SK-N-DZ (cell line): ENCODE data around the gene HS6ST3.
A peak's percentile ranks its signal among the peaks of the same experiment; 100 is the strongest.

ENCODE experiments used
- DNase-seq: peaks from one replicate; pipeline ENCODE4 v3.0.0-alpha.2; 2015; ENCODE audit warnings: low spot score

HS6ST3 gene

DNA sequence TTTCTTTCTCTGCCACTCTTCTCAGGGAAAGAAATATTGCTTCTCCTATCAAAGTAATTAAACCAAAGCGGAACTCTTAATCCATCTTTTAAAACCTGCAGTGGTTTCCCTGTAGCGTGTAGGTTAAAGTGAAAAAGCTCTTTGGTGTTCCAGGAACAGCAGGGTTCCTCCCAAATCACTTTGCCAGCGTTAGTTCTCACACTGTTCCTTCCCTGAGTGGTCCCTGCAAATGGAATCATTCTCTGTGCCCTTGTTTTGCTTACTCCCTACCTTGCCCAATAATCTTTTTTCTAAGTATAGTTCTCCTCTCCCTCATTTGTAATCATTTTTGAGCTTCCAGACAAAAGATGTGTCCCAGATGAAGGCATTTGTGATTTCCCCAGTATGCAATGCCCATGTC is 207.5 kb downstream of the HS6ST3 start:
- no peak for DNase-seq

DNA sequence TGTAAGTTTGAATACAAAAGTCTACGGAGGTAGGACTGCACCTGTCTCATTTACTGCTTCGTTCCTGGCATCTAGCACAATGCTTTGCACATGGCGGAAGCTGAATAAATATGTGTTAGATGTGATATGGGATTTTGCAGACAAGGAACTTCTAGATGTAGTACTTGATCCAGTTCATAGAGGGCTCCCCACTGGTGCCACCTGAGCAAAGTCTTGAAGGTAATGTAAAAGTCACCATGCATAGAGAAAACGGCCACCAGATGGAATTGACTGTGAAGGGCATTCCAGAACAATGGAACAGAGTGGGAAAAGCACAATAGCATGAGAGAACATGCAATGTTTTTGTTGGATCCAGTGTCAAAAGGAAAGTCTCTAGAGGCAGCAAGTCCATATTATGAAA is 209.3 kb downstream of the HS6ST3 start:
- DNase-seq: no peak

DNA sequence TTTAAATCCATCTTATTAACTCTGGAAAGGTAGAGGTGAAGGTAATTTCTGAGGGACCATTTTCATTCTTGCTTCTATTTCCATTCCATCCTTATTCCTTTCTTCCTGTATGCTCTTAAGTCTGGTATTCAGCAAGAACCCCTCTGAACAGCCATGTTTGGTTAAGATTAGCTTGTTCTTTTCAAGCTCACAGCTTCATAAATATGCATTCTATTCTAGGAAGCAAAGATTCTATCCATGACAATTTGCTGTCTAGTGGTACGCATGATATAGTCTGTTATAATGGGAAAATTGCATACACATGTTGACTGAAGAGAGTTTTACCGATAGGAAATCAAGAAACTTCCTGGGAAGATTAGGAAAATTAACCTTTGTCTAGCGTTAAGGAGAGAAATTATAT is 218.7 kb downstream of the HS6ST3 start:
- no peak for DNase-seq

DNA sequence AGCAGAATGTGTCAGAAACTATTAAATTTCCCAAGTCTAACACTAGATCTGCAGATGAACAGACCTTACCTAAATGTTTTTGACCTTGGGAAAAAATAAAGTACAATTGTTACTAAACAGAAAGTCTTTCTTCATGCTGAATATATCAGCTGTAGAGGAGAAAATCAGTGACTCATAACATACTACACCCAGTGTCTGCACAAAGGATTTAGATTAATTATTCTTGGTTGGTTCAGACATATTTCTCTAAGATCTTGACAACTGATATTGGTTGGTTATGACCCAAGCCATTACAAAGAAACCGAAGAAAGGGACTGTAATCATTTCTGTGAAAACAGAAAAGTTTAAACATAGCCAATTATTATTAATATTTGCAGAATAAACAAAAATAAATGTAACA is 225.1 kb downstream of the HS6ST3 start:
- no peak for DNase-seq

DNA sequence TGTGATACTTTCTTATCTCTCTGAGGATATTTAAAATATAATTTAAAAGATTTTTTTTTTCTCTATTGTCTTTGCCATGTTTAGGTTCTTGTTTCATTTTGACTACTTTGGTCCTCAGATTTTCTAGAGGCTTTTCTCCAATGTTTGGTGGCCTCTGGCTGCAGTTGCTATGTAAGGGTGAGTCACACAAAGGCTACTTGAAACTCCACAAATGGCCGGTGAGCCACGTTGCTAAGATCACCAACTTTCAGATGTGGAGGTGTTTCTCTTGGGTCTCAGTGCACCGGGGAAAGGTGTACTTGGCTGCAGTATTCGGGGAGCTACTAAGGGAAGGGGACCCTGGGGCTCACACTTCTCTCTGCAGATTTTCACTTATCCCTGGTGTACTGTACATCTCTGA is 248.1 kb downstream of the HS6ST3 start:
- DNase-seq: no peak

DNA sequence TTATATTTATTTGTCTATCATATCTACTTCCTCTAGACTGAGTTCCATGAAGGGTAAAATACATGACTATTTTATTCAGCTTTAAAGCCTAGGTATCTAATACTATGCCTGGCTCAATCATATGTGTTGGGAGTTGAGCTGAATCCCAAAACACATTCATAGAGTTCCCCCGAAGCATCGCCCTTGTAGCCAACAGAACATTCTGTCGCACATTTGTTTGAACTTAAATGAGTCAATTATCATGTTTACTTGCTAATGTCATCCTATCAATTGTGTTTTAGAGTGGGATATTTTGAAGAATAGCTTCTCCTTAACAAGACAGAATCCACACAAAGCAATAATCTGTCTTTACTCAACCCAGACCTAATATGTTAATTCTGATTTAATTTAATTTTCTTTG is 252.4 kb downstream of the HS6ST3 start:
- DNase-seq: no peak

DNA sequence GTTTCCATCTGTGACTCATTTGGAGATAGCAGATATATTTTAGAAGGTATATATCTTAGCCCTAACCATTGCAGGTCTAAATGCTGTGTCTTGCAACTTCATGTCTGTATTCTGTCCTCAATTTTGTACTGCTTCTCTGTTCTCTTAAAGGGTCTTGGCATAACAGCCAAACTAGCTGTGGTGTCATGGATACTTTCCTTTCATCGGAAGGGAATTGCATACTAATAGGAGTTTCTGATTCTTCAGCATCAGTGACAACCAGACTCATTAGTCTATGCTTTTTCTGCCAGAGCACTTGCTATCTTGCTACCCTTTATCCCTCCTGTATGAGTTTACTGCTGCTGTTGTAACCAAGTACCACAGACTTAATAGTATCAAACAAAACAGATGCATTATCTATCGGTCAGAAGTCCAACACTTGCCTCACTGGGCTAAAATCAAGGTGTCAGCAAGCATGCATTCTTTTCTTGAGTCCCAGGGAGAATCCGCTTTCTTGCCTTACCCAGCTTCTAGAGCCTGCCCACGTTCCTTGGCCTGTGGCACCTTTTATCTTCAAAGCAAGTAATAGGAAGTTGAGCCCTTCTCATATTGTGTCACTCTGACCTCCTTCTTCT is 253.1 kb downstream of the HS6ST3 start:
- DNase-seq: no peak

DNA sequence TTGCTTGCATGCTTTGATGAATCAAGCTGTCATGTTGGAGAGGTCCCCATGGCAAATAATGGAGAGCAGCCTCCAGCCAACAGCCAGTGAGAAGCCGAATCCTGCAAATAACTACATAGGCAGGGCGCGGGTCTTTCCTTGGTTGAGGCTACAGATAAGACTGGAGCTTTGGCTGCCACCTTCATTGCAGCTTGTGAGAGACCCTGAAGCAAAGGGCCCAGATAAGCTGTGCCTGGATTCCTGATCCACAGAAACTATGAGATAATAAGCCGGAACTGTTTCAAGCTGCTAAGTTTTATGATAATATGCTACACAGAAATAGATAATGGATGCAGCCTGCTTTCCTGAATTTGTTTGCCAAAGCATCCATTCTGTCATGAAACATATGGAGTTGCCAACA is 257.0 kb downstream of the HS6ST3 start:
- no peak for DNase-seq

DNA sequence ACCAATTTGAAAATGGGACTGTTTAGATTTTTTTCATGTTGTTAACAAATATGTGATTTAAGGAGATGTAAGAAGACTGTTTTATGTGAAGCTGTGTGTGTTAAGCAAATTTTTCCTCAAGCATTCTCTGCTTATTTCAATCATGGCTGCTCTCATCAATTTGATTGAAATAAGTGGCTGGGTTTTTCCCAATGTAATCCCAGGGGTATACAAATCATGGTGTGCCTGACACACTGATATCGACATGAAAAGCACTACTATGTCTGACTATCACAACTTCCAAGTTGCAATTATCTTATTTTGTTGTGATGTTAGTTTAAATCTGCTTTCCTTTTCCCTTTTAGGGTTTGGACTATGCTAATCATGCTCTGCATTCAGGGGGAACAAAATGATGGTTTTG is 283.7 kb downstream of the HS6ST3 start:
- no peak for DNase-seq

DNA sequence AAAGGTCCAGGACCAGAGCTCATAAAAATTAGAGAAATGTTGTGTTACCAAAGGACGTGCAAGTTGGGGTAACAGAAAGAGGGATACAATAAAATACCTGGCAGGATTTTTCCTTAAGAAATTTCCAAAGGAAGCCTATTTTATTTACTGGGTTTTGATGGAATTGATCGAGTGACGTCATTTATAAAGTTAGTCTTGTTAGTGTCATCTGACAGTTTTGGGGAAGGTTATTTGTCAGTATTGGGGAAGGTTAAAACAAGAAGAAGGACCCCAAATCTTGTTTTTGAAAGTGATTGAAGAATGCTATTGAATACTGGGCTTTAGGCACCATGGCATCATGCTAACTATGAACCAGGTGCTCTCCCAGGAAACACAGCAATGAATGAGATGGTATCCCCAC is 287.9 kb downstream of the HS6ST3 start:
- DNase-seq: no peak

DNA sequence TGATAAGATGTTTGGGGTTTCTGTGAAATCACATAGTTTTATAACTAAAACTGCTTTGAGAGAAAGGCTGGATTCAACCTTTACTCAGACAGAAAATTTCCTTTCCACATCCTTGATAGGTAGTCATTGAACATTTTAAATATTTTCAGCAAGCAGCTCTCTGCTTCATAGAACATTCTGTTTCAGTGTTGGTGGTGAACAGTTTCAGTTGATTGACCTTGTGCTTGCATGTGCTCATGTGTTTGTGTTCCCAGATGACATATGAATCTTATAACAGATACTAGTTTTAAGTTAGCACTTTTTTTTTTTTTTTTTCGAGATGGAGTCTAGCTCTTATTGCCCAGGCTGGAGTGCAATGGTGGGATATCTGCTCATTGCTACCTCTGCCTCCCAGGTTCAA is 290.1 kb downstream of the HS6ST3 start:
- DNase-seq: no peak

DNA sequence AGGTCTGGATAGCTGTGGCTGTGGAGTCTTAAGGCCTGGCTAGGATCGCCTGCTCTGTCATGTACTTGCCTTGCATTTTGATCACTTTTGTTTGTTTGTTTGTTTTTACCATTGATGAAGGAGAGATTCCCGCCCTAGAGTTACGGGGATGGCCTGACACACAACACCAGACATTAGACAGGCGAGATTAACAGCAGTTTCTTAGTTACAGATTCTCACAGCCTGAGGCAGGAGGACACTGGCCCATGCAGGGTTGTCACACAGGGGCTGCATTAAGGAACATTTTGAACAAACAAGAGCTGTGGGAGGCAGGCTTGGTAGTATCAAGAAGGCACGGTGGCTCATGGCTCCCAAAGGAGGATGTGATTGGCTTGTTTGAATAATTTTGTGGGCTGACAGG is 291.8 kb downstream of the HS6ST3 start:
- no peak for DNase-seq

DNA sequence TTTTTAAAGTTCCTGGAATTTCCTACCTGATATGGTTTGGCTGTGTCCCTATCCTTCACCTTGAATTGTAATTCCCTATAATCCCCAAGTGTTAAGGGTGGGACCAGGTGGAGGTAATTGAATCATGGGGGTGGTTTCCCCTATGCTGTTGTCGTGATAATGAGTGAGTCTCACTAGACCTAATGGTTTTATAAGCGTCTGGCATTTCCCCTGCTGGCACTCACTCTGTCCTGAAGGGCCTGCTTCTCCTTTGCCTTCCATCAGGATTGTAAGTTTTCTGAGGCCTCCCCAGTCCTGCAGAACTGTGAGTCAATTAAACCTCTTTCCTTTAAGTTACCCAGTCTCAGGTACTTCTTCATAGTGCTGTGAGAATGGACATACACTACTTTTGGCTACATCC is 298.7 kb downstream of the HS6ST3 start:
- DNase-seq: no peak

DNA sequence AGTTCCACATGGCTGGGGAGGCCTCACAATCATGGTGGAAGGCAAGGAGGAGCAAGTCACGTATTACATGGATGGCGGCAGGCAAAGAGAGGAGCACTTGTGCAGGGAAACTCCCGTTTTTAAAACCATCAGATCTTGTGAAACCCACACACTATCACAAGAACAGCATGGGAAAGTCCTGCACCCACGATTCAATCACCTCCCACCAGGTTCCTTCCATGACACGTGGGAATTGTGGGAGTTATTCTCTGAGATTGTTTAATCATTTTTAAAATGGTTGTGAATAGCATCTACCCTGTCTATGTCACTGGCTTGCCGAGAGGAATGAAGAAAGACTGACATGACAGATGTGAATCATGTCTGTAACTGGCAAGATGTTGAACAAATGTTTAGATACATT is 301.7 kb downstream of the HS6ST3 start:
- DNase-seq: no peak

DNA sequence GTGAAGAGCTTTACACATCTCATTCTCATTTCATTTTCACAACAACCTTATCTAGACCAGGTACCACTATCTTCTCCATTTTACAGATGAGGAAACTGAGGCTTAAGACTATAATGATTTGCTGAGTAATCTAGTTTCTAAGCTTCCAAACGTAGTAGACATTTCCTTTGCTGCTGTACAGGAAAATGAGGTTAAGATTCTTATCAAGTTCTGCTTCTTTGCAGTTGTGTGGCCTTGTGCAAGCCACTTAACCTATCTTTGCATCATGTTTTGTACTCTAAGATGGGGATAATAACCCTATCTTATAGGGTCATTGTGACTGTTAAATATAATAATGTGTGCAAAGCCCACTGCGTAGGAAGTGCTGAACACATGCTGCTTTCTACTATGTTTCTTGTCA is 307.9 kb downstream of the HS6ST3 start:
- DNase-seq: peak; percentile 72

DNA sequence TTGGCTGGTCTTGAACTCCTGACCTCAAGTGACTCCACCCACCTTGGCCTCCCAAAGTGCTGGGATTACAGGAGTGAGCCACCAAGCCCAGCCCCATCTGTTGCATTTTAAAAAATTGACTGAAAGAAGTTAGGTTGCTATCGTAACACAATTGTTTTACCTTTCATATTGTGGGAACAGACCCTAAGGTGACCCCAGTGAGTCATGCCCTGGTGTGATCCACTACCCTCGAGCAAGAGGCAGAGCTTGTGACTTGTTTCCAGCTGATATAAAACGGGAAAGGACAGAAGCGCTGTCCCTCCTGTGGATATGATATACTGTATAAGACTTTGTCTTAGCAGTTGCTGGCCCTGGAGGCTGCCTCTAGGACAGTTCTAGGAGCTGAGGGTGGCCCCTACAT is 308.6 kb downstream of the HS6ST3 start:
- DNase-seq: no peak

DNA sequence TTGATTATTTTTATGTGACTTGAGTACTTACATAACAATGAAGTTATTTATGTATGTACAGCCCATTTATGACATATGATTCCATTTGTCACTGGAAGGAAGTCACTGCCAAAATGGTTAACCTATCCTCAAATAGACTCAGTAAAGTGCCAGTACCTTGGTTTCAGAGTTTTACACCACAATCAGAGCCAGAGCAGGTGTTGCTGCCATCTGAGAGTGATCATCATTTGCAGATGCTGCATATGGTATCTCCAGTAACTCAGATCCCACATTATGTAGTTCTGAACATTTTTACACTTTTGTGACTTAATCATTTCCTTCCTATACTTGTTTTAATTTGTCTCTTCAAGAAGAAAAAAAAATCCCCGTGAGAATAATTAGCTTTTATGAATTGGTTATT is 313.3 kb downstream of the HS6ST3 start:
- no peak for DNase-seq

DNA sequence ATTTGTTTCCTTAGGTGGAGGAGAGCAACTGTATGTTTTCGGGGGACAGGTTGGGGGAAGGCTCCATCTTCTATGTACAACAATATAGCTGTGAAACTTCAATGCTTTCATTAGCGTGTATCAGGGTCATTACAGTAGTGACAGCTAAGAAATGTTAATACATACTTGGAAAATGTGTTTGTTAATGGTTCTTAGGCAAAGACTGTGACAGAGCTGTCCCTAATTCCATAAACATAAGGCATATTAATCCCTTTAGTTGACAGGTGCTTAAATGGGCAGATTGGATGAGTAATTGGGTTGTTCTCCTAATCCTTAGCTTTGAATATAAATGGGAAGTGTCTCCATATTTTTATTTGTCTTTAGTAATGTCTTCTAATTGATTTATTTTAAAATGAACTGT is 313.7 kb downstream of the HS6ST3 start:
- DNase-seq: no peak

DNA sequence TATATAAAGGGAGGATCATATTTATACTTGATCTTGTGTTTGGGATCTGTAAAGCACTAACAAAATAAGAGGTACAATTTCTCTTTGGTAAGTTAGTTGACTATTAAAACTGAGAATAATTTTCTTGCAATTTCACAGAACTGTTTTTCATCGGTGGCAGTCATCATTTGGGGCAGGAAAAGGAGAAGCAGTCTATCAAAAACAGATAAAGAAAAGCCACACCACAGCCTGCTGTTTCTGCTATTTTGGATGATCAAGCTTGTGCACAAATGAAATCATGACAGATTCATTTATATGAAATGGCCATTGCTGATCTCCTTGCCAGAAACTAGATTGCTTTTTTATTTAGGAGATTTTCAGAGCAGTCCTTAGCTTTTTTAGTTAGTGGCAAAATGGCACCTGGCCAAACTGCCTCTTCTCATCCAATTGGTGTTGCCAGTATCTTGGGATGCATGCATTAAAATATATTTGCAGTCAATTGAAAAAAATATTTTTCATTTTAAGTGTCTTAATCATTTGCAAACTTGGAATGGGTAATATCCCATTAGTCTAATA is 326.0 kb downstream of the HS6ST3 start:
- no peak for DNase-seq

DNA sequence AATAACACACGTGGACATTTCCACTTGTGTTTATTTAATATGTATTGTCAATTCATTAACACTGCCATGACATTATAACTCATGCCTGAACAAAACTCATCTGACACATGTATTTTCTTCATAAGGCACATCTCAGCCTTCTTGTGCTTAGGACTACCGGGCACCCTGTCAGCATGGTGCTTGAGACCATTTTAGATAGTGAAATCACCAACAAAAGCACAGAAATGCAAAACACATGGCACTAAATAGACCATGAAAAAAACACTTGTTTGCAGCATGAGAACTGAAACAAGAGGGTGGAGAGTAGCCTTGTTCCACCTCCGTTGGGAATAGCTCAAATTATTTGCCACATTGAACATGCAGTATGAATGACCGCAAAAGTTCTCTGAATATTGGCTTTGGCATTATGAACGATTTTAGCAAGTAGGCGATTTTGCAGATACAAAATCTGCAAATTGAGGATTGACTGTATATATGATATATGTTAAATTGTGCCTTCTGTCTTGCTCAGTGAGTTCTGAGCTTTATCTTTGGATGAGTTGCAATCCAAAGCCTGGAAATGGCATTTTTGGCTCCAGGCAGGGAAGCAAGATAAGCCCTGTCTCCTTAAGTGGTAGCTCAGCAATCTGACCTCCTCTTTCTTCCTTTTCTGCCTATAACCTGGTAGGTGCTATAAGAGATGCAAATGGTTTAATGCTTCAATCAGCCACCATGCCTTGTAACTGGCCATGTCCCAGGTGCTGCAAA is 328.2 kb downstream of the HS6ST3 start:
- no peak for DNase-seq

DNA sequence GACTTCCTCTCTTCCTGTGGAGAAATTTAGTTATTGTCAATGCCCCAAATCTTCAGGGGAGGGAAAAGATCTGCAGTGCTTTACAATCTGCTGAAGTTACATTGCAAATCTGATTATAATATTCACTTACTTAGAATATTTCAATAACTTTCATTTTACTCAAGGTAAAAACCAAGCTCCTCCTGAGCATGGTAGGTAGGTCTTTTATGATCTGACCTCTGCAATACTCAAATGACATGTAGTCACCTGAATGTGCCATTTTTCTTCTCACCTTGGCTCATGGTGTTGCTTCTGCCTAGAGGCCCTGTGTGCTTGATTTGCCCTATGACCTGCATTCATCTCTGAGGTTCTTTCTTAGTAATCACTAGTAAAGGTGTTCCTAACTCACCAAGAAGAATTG is 331.4 kb downstream of the HS6ST3 start:
- DNase-seq: no peak

DNA sequence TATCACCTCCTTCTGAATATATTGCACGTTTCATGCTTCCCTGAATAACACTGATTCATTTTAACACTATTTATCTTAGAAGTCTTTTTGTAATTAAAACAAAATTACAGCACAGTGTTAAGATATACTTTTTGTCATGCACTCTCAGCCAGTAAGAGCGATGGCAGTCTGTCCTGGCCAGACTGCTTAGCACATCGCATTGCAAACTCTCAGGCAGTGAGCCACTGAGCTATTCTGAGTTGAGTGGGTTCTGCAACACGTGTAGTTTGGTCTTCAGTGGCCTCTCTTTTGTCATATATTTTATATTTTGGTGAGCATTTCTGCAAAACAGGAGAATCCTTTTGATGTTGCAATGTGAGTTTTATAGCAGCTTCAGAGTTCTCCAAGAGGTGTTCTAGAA is 332.1 kb downstream of the HS6ST3 start:
- DNase-seq: no peak

DNA sequence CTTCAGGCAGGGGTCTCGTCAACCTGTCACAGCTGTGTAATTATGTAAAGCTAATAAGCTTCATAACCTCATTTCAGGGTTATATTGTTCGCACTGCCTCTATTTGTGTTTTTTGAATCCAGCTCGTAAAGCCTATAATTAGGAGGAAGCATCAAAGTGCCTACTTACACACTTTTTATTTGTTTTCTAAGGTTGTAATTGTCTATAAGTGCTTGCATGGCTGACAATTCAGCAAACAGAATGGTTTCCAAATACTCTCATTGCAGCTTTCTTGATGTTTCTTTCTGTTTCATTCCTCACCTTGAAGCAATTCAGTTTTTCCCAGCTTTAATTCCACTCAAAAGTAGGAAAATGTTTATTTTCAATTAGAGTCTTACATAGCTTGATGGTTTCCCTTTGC is 336.3 kb downstream of the HS6ST3 start:
- no peak for DNase-seq

DNA sequence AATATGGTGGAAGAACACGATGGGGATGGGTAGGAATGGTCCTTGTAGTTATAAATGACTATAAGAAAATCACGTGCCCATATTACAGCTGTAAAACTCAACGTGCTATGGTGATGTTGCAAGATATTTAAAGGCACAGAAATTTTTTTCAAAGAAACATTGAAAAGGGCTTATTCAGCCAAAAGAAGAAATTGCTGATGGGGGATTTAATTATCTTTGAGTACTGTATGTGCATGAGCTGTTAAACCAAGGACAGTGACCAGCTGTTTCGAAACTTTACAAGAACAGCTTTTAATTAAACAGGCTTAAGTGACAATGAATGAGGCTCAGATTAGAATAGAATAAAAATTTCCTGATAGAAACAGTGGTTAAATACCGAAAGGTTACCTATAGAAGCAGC is 339.0 kb downstream of the HS6ST3 start:
- DNase-seq: no peak
